GM12878 (cell line): Measurements from ENCODE around the gene CDC42BPA. TPM values are rescaled to one million over a fixed set of nuclear protein-coding genes. Genes with fewer than 3 reads are reported as not detected.

Source experiments
- ATAC-seq: fragments of 200-7000 bp; cut with Tn5 transposase; 3 replicates; pipeline ENCODE4 v1.9.1; 2020; ENCODE audit warnings: mild to moderate bottlenecking, moderate library complexity
- BruUV-seq: library from RNA; stranded (reverse); fragments of 400-500 nt; replicated peaks from 2 replicates; lab custom pipeline; 2021; lab: Mats Ljungman, UMichigan
- CTCF ChIA-PET: fragments of 300-600 bp; sonication (Branson Sonifier 250); formaldehyde crosslinking; extraction: SDS; loops from one replicate; lab custom pipeline; 2021; ENCODE audit warnings: inconsistent platforms; lab: Yijun Ruan, JAX
- POLR2A ChIA-PET: fragments of 350-600 bp; formaldehyde crosslinking; extraction: SDS; loops from one replicate; lab custom pipeline; 2021; ENCODE audit warnings: inconsistent platforms; lab: Charles Lee
- RAD21 ChIA-PET: fragments of 300-600 bp; sonication (Branson Sonifier 250); formaldehyde crosslinking; loops from one replicate; lab custom pipeline; 2023; ENCODE audit warnings: antibody characterized with exemption; ENCODE audit not compliant: unreplicated experiment; lab: Charles Lee
- SMC1A ChIA-PET: fragments of 300-600 bp; sonication (Branson Sonifier 250); formaldehyde crosslinking; loops from one replicate; lab custom pipeline; 2023; ENCODE audit not compliant: unreplicated experiment, uncharacterized antibody; lab: Charles Lee
- DNase-seq: peaks from one replicate; pipeline ENCODE4 v3.0.0-alpha.2; 2011; ENCODE audit warnings: low read depth, low spot score
- FAIRE-seq: peaks from 3 replicates; lab custom pipeline; 2011; peaks lifted over from hg19 to GRCh38; lab: Jason Lieb, UNC
- H2AFZ ChIP-seq: 2 replicates; pipeline ENCODE4 v1.6.0; 2011; ENCODE audit warnings: low read depth, low read length, control low read depth; ENCODE audit not compliant: control insufficient read depth
- H3K27ac ChIP-seq: 2 replicates; pipeline ENCODE4 v1.5.1; 2011; ENCODE audit warnings: control low read depth; ENCODE audit not compliant: control insufficient read depth, insufficient read depth
- H3K27me3 ChIP-seq, 2 experiments: replicated peaks in 1 of 2; 2 replicates each; pipeline versions ENCODE4 v1.6.0 to v1.6.1; 2011; ENCODE audit warnings: low read length in 1 of 2; ENCODE audit not compliant: control insufficient read depth in 2 of 2, insufficient read depth in 2 of 2
- H3K36me3 ChIP-seq, 2 experiments: 2 replicates each; pipeline ENCODE4 v1.5.1; 2011; ENCODE audit warnings: low read length in 1 of 2; ENCODE audit not compliant: control insufficient read depth in 2 of 2, insufficient read depth in 2 of 2
- H3K4me1 ChIP-seq: 2 replicates; pipeline ENCODE4 v1.6.1; 2011; ENCODE audit warnings: mild to moderate bottlenecking, low read length, moderate library complexity, mixed read lengths; ENCODE audit not compliant: control insufficient read depth, insufficient read depth
- H3K4me2 ChIP-seq: 2 replicates; pipeline ENCODE4 v1.6.0; 2011; ENCODE audit warnings: control low read depth; ENCODE audit not compliant: control insufficient read depth, insufficient read depth
- H3K4me3 ChIP-seq: fragments of 200-600 bp; sonication (generic); 2 replicates; pipeline ENCODE4 v1.5.1; 2016
- H3K79me2 ChIP-seq: 2 replicates; pipeline ENCODE4 v1.6.0; 2011; ENCODE audit warnings: low read length; ENCODE audit not compliant: control insufficient read depth, insufficient read depth
- H3K9ac ChIP-seq: 2 replicates; pipeline ENCODE4 v1.8.0; 2011; ENCODE audit warnings: low read length, control low read depth, mixed read lengths; ENCODE audit not compliant: control insufficient read depth, insufficient read depth
- H3K9me3 ChIP-seq: replicated peaks from 3 replicates; pipeline ENCODE4 v1.5.1; 2011; ENCODE audit warnings: mild to moderate bottlenecking, low read length; ENCODE audit not compliant: control insufficient read depth, insufficient read depth
- H4K20me1 ChIP-seq: 2 replicates; pipeline ENCODE4 v1.6.0; 2011; ENCODE audit not compliant: control insufficient read depth, insufficient read depth
- BCLAF1 ChIP-seq: fragments of 450-650 bp; IDR thresholded peaks from 2 replicates; pipeline ENCODE4 v1.6.1; 2017; ENCODE audit warnings: antibody characterized with exemption, mild to moderate bottlenecking, moderate library complexity
- IKZF1 ChIP-seq: fragments of 450-650 bp; conservative IDR thresholded peaks from 2 replicates; pipeline ENCODE4 v1.6.1; 2017; ENCODE audit warnings: antibody characterized with exemption, mild to moderate bottlenecking
- IRF3 ChIP-seq: fragments of 450-650 bp; IDR thresholded peaks from 2 replicates; pipeline ENCODE4 v1.6.1; 2014; ENCODE audit warnings: mild to moderate bottlenecking
- KDM1A ChIP-seq: fragments of 200-600 bp; sonication (generic); IDR thresholded peaks from 2 replicates; pipeline ENCODE4 v1.6.1; 2016; ENCODE audit warnings: borderline replicate concordance
- NBN ChIP-seq: fragments of 450-650 bp; IDR thresholded peaks from 2 replicates; pipeline ENCODE4 v1.6.1; 2016
- NRF1 ChIP-seq: conservative IDR thresholded peaks from 2 replicates; pipeline ENCODE4 v1.6.1; 2011; ENCODE audit warnings: mild to moderate bottlenecking, low read depth, low read length, improper control_type of control experiment
- PAX8 ChIP-seq: fragments of 450-650 bp; IDR thresholded peaks from 2 replicates; pipeline ENCODE4 v1.6.1; 2017; ENCODE audit warnings: mild to moderate bottlenecking, moderate library complexity
- RB1 ChIP-seq: fragments of 450-650 bp; formaldehyde crosslinking; IDR thresholded peaks from 2 replicates; pipeline ENCODE4 v1.6.1; 2017; ENCODE audit warnings: mild to moderate bottlenecking, borderline replicate concordance
- RCOR1 ChIP-seq: conservative IDR thresholded peaks from 2 replicates; pipeline ENCODE4 v1.6.1; 2012; ENCODE audit warnings: low read depth, low read length, improper control_type of control experiment
- SMARCA5 ChIP-seq: fragments of 450-650 bp; IDR thresholded peaks from 2 replicates; pipeline ENCODE4 v1.6.1; 2017; ENCODE audit warnings: mild to moderate bottlenecking
- SREBF1 ChIP-seq: IDR thresholded peaks from 2 replicates; pipeline ENCODE4 v1.6.1; 2012; ENCODE audit warnings: mild to moderate bottlenecking, low read length
- SRF ChIP-seq, 2 experiments: IDR thresholded peaks; 2 replicates each; pipeline ENCODE4 v1.6.1; 2011; ENCODE audit warnings: low read depth in 2 of 2, low read length in 2 of 2, mild to moderate bottlenecking in 1 of 2, moderate library complexity in 1 of 2
- USF1 ChIP-seq: IDR thresholded peaks from 2 replicates; pipeline ENCODE4 v1.6.1; 2011; ENCODE audit warnings: borderline replicate concordance, low read depth, mild to moderate bottlenecking, moderate library complexity, mixed read lengths, low read length; ENCODE audit not compliant: insufficient read depth; ENCODE audit errors: extremely low read length
- ZNF274 ChIP-seq: IDR thresholded peaks from one replicate; pipeline ENCODE4 v1.8.0; 2011; ENCODE audit not compliant: insufficient read length, insufficient read depth
- ZNF384 ChIP-seq: IDR thresholded peaks from 2 replicates; pipeline ENCODE4 v1.6.1; 2012; ENCODE audit warnings: low read depth, mild to moderate bottlenecking, low read length, improper control_type of control experiment, borderline replicate concordance
- ZSCAN29 ChIP-seq: fragments of 450-650 bp; IDR thresholded peaks from 2 replicates; pipeline ENCODE4 v1.6.1; 2017; ENCODE audit warnings: mild to moderate bottlenecking, moderate library complexity
- ZZZ3 ChIP-seq: IDR thresholded peaks from 2 replicates; pipeline ENCODE4 v1.6.1; 2011; ENCODE audit warnings: low read depth; ENCODE audit not compliant: control insufficient read depth, insufficient read length
- WGBS: methylation state at CpG from one replicate; pipeline ENCODE4 v1.1.6; 2016; ENCODE audit warnings: low lambda C conversion rate; ENCODE audit not compliant: insufficient replicate concordance, insufficient coverage; ENCODE audit errors: missing lambda C conversion rate; 5-methylcytosine and 5-hydroxymethylcytosine counted together
- in situ Hi-C: fragments of 300-500 bp; cut with MboI; formaldehyde crosslinking; loops from 9 replicates; pipeline ENCODE4 v1.14.3; 2018; ENCODE audit warnings: mixed read lengths
- intact Hi-C: fragments of 100-400 bp; cut with micrococcal nuclease; formaldehyde crosslinking; loops from one replicate; pipeline ENCODE4 v1.14.2; 2022; ENCODE audit not compliant: unreplicated experiment
- polyA plus RNA-seq, 11 experiments: library from polyadenylated mRNA; depleted of rRNA in 4 of 11; unstranded in 6 of 11; stranded (reverse) in 5 of 11; fragments of >200 nt; fragmentation: Nextera tagmentation in 4 of 11; fragmentation: Illumina TruSeq in 1 of 11; extraction: Ambion mirVana in 4 of 11; extraction: Trizol in 1 of 11; gene quantifications; 1 replicate in 1 of 11; 2 replicates in 10 of 11; pipeline versions ENCODE4 v1.2.1 to v1.2.3, GENCODE V29; 2011 to 2016; ENCODE audit warnings: inconsistent platforms in 2 of 11, missing spikeins in 2 of 11, low read depth in 1 of 11
- total RNA-seq, 4 experiments: library from RNA; depleted of rRNA in 3 of 4; stranded (reverse); fragments of >200 nt in 3 of 4; fragmentation: Illumina TruSeq in 1 of 4; extraction: Trizol in 1 of 4; gene quantifications; 2 replicates each; pipeline versions ENCODE4 v1.2.1 to v1.2.3, GENCODE V29; 2013 to 2021

The CDC42BPA gene
- total and polyA plus RNA-seq, 10 of the 15 experiments (the other 5 are each of a cell fraction or from before 2014, with no cell fraction given): 0.02 to 0.52 (median 0.10) TPM

GRCh38 chr1:227368009-227368408 is 49.7 kb upstream of the CDC42BPA start:
- Histone ChIP-seq H3K27me3 (no peaks in the 10 kb centered on the region), H3K4me1 (no peaks in the 10 kb centered on the region), H2AFZ (no peak overlapping the region), H3K9me3 (no peaks in the 10 kb centered on the region), H3K4me3 (no peak overlapping the region), H3K36me3 (no peaks in the 10 kb centered on the region), H3K79me2 (no peaks in the 10 kb centered on the region), H3K4me2 (no peak overlapping the region), H3K27ac (no peak overlapping the region), H4K20me1 (no peaks in the 10 kb centered on the region), H3K9ac (no peak overlapping the region)
- BruUV-seq: no TSS peak
- in situ Hi-C loops (no loop called here), intact Hi-C loops (no loop called here)
- FAIRE-seq: no peak
- POLR2A ChIA-PET: no interaction called here
- RAD21 ChIA-PET: no interaction called here
- SMC1A ChIA-PET: no interaction called here
- ATAC-seq: no peak
- CTCF ChIA-PET: no interaction called here
- no peak for DNase-seq
- WGBS: 14% methylated on average over 1 of the region's 1 CpG
- TF ChIP-seq RCOR1 (no peak), BCLAF1 (no peak), SMARCA5 (no peak), RB1 (no peak), ZNF274 (no peak), ZZZ3 (no peak), ZNF384 (no peak), ZSCAN29 (no peak), SREBF1 (no peak), NRF1 (no peak), PAX8 (no peak), IKZF1 (no peak), USF1 (no peak), NBN (no peak), IRF3 (no peak), SRF (IDR thresholded peaks at IDR 0.05; ENCODE audit: low read depth in 2 of 2, low read length in 2 of 2) (no peak), KDM1A (no peak)
